SK-N-SH (cell line): ENCODE measurements around the gene SH3RF1. TPM values are rescaled to one million over a fixed set of nuclear protein-coding genes. Genes with fewer than 3 reads are reported as not detected.

Experiments used
- CTCF ChIA-PET: fragments of 300-600, 350-600 bp; formaldehyde crosslinking; extraction: SDS; loops from one replicate; lab custom pipeline; 2021; lab: Yijun Ruan, JAX
- POLR2A ChIA-PET: fragments of 350-600 bp; sonication (Branson Sonifier 250); formaldehyde crosslinking; extraction: SDS; loops from one replicate; lab custom pipeline; 2020; ENCODE audit warnings: antibody characterized with exemption, inconsistent platforms; lab: Yijun Ruan, JAX
- DNase-seq: peaks from one replicate; pipeline ENCODE4 v3.0.0; 2012
- H2AFZ ChIP-seq: fragments of 200-600 bp; sonication (generic); 2 replicates; pipeline ENCODE4 v1.8.1; 2016; ENCODE audit warnings: antibody characterized with exemption, mild to moderate bottlenecking, low read depth
- H3F3A ChIP-seq: fragments of 200-600 bp; sonication (generic); replicated peaks from 2 replicates; pipeline ENCODE3; 2016; ENCODE audit warnings: antibody characterized with exemption, mild to moderate bottlenecking; ENCODE audit not compliant: insufficient read depth
- H3K27ac ChIP-seq, 2 experiments: fragments of 200-500 bp in 1 of 2; fragments of 200-600 bp in 1 of 2; sonication (Bioruptor generic) in 1 of 2; sonication (generic), shearing (Covaris generic) in 1 of 2; 2 replicates each; pipeline versions ENCODE4 v1.5.1 to v1.6.1; 2014 to 2016; ENCODE audit warnings: low read depth in 2 of 2, inconsistent platforms in 1 of 2, low read length in 1 of 2, mild to moderate bottlenecking in 1 of 2, mixed read lengths in 1 of 2
- H3K27me3 ChIP-seq: fragments of 200-600 bp; sonication (generic), shearing (Covaris generic); 2 replicates; pipeline ENCODE4 v1.6.1; 2016; ENCODE audit warnings: mixed run types; ENCODE audit not compliant: insufficient read depth
- H3K36me3 ChIP-seq, 2 experiments: fragments of 200-500 bp in 1 of 2; fragments of 200-600 bp in 1 of 2; sonication (Bioruptor generic) in 1 of 2; sonication (generic) in 1 of 2; replicated peaks in 1 of 2; 2 replicates each; pipeline versions ENCODE3 to v1.5.1; 2014 to 2016; ENCODE audit warnings: low read length in 1 of 2, mild to moderate bottlenecking in 1 of 2; ENCODE audit not compliant: insufficient read depth in 2 of 2, control insufficient read depth in 1 of 2
- H3K4me1 ChIP-seq, 2 experiments: fragments of 200-500 bp in 1 of 2; fragments of 200-600 bp in 1 of 2; sonication (Bioruptor generic) in 1 of 2; sonication (generic), shearing (Covaris generic) in 1 of 2; 2 replicates each; pipeline versions ENCODE4 v1.5.1 to v1.6.1; 2014 to 2016; ENCODE audit warnings: low read depth in 1 of 2, low read length in 1 of 2, mixed run types in 1 of 2; ENCODE audit not compliant: insufficient read depth in 2 of 2, control insufficient read depth in 1 of 2
- H3K4me2 ChIP-seq: fragments of 200-600 bp; sonication (generic), shearing (Covaris generic); 2 replicates; pipeline ENCODE4 v1.6.1; 2017; ENCODE audit warnings: mixed run types
- H3K4me3 ChIP-seq, 2 experiments: fragments of 200-500 bp in 1 of 2; fragments of 200-600 bp in 1 of 2; sonication (Bioruptor generic) in 1 of 2; sonication (generic), shearing (Covaris generic) in 1 of 2; 2 replicates each; pipeline versions ENCODE4 v1.5.1 to v1.8.1; 2014 to 2016; ENCODE audit warnings: low read depth in 2 of 2, inconsistent platforms in 1 of 2, low read length in 1 of 2, mild to moderate bottlenecking in 1 of 2, mixed read lengths in 1 of 2, moderate library complexity in 1 of 2
- H3K79me2 ChIP-seq: fragments of 200-600 bp; sonication (generic); 2 replicates; pipeline ENCODE4 v1.8.1; 2017; ENCODE audit warnings: mild to moderate bottlenecking; ENCODE audit not compliant: insufficient read depth
- H3K9ac ChIP-seq: fragments of 200-600 bp; sonication (generic); 2 replicates; pipeline ENCODE4 v1.6.1; 2017; ENCODE audit warnings: mixed run types
- H3K9me2 ChIP-seq: fragments of 200-600 bp; sonication (generic); 2 replicates; pipeline ENCODE4 v1.6.1; 2017; ENCODE audit warnings: mixed run types
- H3K9me3 ChIP-seq: fragments of 200-600 bp; sonication (generic); 2 replicates; pipeline ENCODE4 v1.6.1; 2017; ENCODE audit warnings: mixed run types, mild to moderate bottlenecking, moderate library complexity
- H4K20me1 ChIP-seq: fragments of 200-600 bp; sonication (generic); 2 replicates; pipeline ENCODE4 v1.6.1; 2017; ENCODE audit warnings: mild to moderate bottlenecking, mixed run types; ENCODE audit not compliant: insufficient read depth
- CHD2 ChIP-seq: fragments of 150-350 bp; IDR thresholded peaks from 2 replicates; pipeline ENCODE4 v1.6.1; 2018; ENCODE audit warnings: low read length; ENCODE audit not compliant: partially characterized antibody
- EP300 ChIP-seq, 2 experiments: IDR thresholded peaks; 2 replicates each; pipeline versions ENCODE4 v1.4.0 to v1.6.1; 2012; ENCODE audit warnings: borderline replicate concordance in 1 of 2, low read depth in 1 of 2, low read length in 1 of 2
- IRF3 ChIP-seq: fragments of 150-350 bp; IDR thresholded peaks from 2 replicates; pipeline ENCODE4 v1.6.1; 2016; ENCODE audit warnings: mild to moderate bottlenecking, low read depth, low read length
- MXI1 ChIP-seq: IDR thresholded peaks from 2 replicates; pipeline ENCODE4 v1.6.1; 2012; ENCODE audit warnings: mild to moderate bottlenecking, low read depth, low read length, improper control_type of control experiment
- NRF1 ChIP-seq: IDR thresholded peaks from 2 replicates; pipeline ENCODE4 v1.6.1; 2012; ENCODE audit warnings: low read depth, mild to moderate bottlenecking, low read length
- RCOR1 ChIP-seq: fragments of 150-350 bp; IDR thresholded peaks from 2 replicates; pipeline ENCODE4 v1.6.1; 2017; ENCODE audit warnings: antibody characterized with exemption, low read length
- RFX5 ChIP-seq: IDR thresholded peaks from 2 replicates; pipeline ENCODE4 v1.6.1; 2012; ENCODE audit warnings: mild to moderate bottlenecking, improper control_type of control experiment, low read length
- SMC3 ChIP-seq: IDR thresholded peaks from 2 replicates; pipeline ENCODE4 v1.6.1; 2012; ENCODE audit warnings: low read depth, low read length, improper control_type of control experiment
- TCF12 ChIP-seq: IDR thresholded peaks from 2 replicates; pipeline ENCODE4 v1.4.0; 2012
- ZBTB33 ChIP-seq: IDR thresholded peaks from 2 replicates; pipeline ENCODE4 v1.4.0; 2012; ENCODE audit warnings: low read depth, borderline replicate concordance
- WGBS: methylation state at CpG from one replicate; pipeline ENCODE4 v1.1.6; 2017; ENCODE audit warnings: low lambda C conversion rate; 5-methylcytosine and 5-hydroxymethylcytosine counted together
- polyA plus RNA-seq, 3 experiments: library from polyadenylated mRNA; depleted of rRNA; stranded (reverse); fragments of >200 nt; gene quantifications; 2 replicates each; pipeline ENCODE4 v1.2.3, GENCODE V29; 2012
- TF ChIP-seq, protein P1 (sequence below): IDR thresholded peaks from 2 replicates; pipeline ENCODE4 v1.6.1; 2012; ENCODE audit warnings: mild to moderate bottlenecking, low read depth, low read length, moderate library complexity
- TF ChIP-seq, protein P2 (sequence below): IDR thresholded peaks from 2 replicates; pipeline ENCODE4 v1.4.0; 2012; ENCODE audit warnings: low read depth, borderline replicate concordance

The SH3RF1 gene
- polyA plus RNA-seq, 1 of the 3 experiments (the other 2 are of a cell fraction): 22.0 TPM

- Histone ChIP-seq H3K4me1 (peaks cover 0 to 32% of the 10 kb centered on the region in 2 experiments; a peak in 2 of 4 replicates), H3K9me3 (no peaks in the 10 kb centered on the region), H2AFZ (no peak overlapping the region), H3K27ac (no peak overlapping the region), H3K79me2 (peaks cover 64% of the 10 kb centered on the region), H3K9ac (no peak overlapping the region), H3K36me3 (peaks cover 25 to 71% of the 10 kb centered on the region in 2 experiments), H4K20me1 (peaks cover 3% of the 10 kb centered on the region; the same call in 1 of the 2 replicates), H3K4me2 (no peak overlapping the region), H3F3A (peaks cover 29% of the 10 kb centered on the region), H3K9me2 (no peaks in the 10 kb centered on the region), H3K27me3 (no peaks in the 10 kb centered on the region), H3K4me3 (no peak overlapping the region)
- no peak for DNase-seq
- ChIA-PET POLR2A (no interaction called here), CTCF (interaction anchor here (1.6 kb wide), 1 partner anchor 13 kb away, joined by 3 read pairs; no protein-coding TSS in a partner anchor)
- TF ChIP-seq MXI1 (no peak), RFX5 (no peak), RCOR1 (no peak), ZBTB33 (no peak), SMC3 (no peak), TCF12 (no peak), CHD2 (no peak), EP300 (IDR thresholded peaks at IDR 0.05; ENCODE audit: borderline replicate concordance in 1 of 2, low read depth in 1 of 2, low read length in 1 of 2) (no peak), NRF1 (no peak), IRF3 (no peak)
- TF ChIP-seq, protein P1, sequence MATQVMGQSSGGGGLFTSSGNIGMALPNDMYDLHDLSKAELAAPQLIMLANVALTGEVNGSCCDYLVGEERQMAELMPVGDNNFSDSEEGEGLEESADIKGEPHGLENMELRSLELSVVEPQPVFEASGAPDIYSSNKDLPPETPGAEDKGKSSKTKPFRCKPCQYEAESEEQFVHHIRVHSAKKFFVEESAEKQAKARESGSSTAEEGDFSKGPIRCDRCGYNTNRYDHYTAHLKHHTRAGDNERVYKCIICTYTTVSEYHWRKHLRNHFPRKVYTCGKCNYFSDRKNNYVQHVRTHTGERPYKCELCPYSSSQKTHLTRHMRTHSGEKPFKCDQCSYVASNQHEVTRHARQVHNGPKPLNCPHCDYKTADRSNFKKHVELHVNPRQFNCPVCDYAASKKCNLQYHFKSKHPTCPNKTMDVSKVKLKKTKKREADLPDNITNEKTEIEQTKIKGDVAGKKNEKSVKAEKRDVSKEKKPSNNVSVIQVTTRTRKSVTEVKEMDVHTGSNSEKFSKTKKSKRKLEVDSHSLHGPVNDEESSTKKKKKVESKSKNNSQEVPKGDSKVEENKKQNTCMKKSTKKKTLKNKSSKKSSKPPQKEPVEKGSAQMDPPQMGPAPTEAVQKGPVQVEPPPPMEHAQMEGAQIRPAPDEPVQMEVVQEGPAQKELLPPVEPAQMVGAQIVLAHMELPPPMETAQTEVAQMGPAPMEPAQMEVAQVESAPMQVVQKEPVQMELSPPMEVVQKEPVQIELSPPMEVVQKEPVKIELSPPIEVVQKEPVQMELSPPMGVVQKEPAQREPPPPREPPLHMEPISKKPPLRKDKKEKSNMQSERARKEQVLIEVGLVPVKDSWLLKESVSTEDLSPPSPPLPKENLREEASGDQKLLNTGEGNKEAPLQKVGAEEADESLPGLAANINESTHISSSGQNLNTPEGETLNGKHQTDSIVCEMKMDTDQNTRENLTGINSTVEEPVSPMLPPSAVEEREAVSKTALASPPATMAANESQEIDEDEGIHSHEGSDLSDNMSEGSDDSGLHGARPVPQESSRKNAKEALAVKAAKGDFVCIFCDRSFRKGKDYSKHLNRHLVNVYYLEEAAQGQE: no peak
- TF ChIP-seq, protein P2, sequence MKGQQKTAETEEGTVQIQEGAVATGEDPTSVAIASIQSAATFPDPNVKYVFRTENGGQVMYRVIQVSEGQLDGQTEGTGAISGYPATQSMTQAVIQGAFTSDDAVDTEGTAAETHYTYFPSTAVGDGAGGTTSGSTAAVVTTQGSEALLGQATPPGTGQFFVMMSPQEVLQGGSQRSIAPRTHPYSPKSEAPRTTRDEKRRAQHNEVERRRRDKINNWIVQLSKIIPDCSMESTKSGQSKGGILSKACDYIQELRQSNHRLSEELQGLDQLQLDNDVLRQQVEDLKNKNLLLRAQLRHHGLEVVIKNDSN: no peak
- 95% methylated on average over 4 of the region's 4 CpGs for WGBS
Measured at GRCh38 chr4:169148885-169149284, 121.9 kb downstream of the SH3RF1 start.
